Measurements from ENCODE around the gene PKLR. TPM values are rescaled to one million over a fixed set of nuclear protein-coding genes. Genes with fewer than 3 reads are reported as not detected.

Gene PKLR
- total RNA-seq, 1 experiment from 2014 or later = 0.17 TPM

GRCh38 chr1:155255243-155256007 is 45.8 kb downstream of the PKLR start, which contains the start of gene ENTREP3:
ENTREP3 (minus strand) TSS chr1:155255483; CDS start chr1:155254877, 606 bp downstream.
- Histone ChIP-seq H3K4me3 (replicated peaks in 1 of 2; ENCODE audit: low read depth in 1 of 2, low read length in 2 of 2) (peak within 1 kb of the TSS; percentile 75 to 84), H3K9ac (ENCODE audit: low read length) (peak within 1 kb of the TSS; percentile 81), H4K20me1 (ENCODE audit: insufficient read depth) (no peaks in the 10 kb centered on the region), H3K9me3 (ENCODE audit: control insufficient read depth in 1 of 2, insufficient read depth in 1 of 2, low read depth in 1 of 2, low read length in 2 of 2) (no peaks in the 10 kb centered on the region), H3K27ac (ENCODE audit: low read depth, low read length) (peak within 1 kb of the TSS; percentile 62), H3K79me2 (ENCODE audit: insufficient read depth, low read length) (peaks cover 14% of the 10 kb centered on the region; the same call in 1 of the 2 replicates), H3K9me2 (ENCODE audit: insufficient read depth) (no peaks in the 10 kb centered on the region), H2AFZ (ENCODE audit: low read depth, low read length, poor library complexity, severe bottlenecking) (no peak within 1 kb of the TSS), H3K4me2 (ENCODE audit: low read length) (peak within 1 kb of the TSS; percentile 95), H3K4me1 (ENCODE audit: control insufficient read depth in 1 of 2, insufficient read depth in 2 of 2, low read length in 2 of 2) (peaks cover 16 to 35% of the 10 kb centered on the region in 2 experiments; a peak in 3 of 4 replicates), H3K36me3 (ENCODE audit: control insufficient read depth in 1 of 2, insufficient read depth in 2 of 2, low read length in 2 of 2) (peaks cover 7 to 12% of the 10 kb centered on the region in 2 experiments; a peak in 3 of 4 replicates), H3K27me3 (ENCODE audit: insufficient read depth, low read length) (no peaks in the 10 kb centered on the region)
- CTCF ChIA-PET = interaction anchor here (0.5 kb wide), 1 partner anchor 61 kb away, joined by 3 read pairs; no protein-coding TSS in a partner anchor
- DNase-seq (ENCODE audit: low read depth, low spot score) (no peak), ATAC-seq (peak; percentile 78)
- RAD21 ChIA-PET (ENCODE audit: low non-redundant PET in 1 of 2, low total read pairs in 2 of 2, uncharacterized antibody in 2 of 2, unreplicated experiment in 2 of 2) = no interaction called here
- BruUV-seq (replicated peaks) = no TSS peak
- POLR2A ChIA-PET = interaction anchor here (0.8 kb wide), 1 partner anchor 18 kb away, joined by 3 read pairs; the partner anchor contains the start of gene CLK2
- intact Hi-C loops (cut with micrococcal nuclease) = no loop called here
- TF ChIP-seq, protein P1, sequence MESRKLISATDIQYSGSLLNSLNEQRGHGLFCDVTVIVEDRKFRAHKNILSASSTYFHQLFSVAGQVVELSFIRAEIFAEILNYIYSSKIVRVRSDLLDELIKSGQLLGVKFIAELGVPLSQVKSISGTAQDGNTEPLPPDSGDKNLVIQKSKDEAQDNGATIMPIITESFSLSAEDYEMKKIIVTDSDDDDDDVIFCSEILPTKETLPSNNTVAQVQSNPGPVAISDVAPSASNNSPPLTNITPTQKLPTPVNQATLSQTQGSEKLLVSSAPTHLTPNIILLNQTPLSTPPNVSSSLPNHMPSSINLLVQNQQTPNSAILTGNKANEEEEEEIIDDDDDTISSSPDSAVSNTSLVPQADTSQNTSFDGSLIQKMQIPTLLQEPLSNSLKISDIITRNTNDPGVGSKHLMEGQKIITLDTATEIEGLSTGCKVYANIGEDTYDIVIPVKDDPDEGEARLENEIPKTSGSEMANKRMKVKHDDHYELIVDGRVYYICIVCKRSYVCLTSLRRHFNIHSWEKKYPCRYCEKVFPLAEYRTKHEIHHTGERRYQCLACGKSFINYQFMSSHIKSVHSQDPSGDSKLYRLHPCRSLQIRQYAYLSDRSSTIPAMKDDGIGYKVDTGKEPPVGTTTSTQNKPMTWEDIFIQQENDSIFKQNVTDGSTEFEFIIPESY (IDR thresholded peaks at IDR 0.05; ENCODE audit: extremely low read depth, insufficient replicate concordance, low read length) = no peak
- TF ChIP-seq POLR2AphosphoS5 (IDR thresholded peaks at IDR 0.05; ENCODE audit: low read depth, low read length) (peak; percentile 93), EZH2phosphoT487 (IDR thresholded peaks at IDR 0.05; ENCODE audit: borderline replicate concordance) (no peak), ZNF274 (IDR thresholded peaks at IDR 0.05; ENCODE audit: low read depth, low read length) (no peak), RAD21 (IDR thresholded peaks at IDR 0.05; ENCODE audit: low read depth) (no peak), ELF1 (IDR thresholded peaks at IDR 0.05; ENCODE audit: borderline replicate concordance, low read depth) (no peak), SRF (IDR thresholded peaks at IDR 0.05; ENCODE audit: low read depth) (no peak), EZH2 (IDR thresholded peaks at IDR 0.05) (no peak), CTCF (IDR thresholded peaks at IDR 0.05 in 2 of 3, conservative IDR thresholded peaks at IDR 0.05 in 1 of 3; ENCODE audit: borderline replicate concordance in 1 of 3, insufficient read depth in 1 of 3, low read depth in 2 of 3, low read length in 2 of 3) (0 out of 6 replicates have a peak, but pooled peaks of 1 of the 3 experiments have one; percentile 10), SP1 (IDR thresholded peaks at IDR 0.05; ENCODE audit: low read depth) (no peak), FOSL1 (IDR thresholded peaks at IDR 0.05; ENCODE audit: low read depth) (no peak), CEBPB (IDR thresholded peaks at IDR 0.05; ENCODE audit: low read depth) (no peak), YY1 (IDR thresholded peaks at IDR 0.05; ENCODE audit: extremely low read depth, insufficient replicate concordance, low read depth, low read length) (peak; percentile 89), REST (IDR thresholded peaks at IDR 0.05; ENCODE audit: low read depth) (no peak), SIN3A (IDR thresholded peaks at IDR 0.05; ENCODE audit: low read depth) (no peak), POLR2A (IDR thresholded peaks at IDR 0.05; ENCODE audit: borderline replicate concordance, extremely low read depth, insufficient read depth, insufficient read length) (no peak), JUND (IDR thresholded peaks at IDR 0.05) (no peak)
- TF ChIP-seq, protein P2, sequence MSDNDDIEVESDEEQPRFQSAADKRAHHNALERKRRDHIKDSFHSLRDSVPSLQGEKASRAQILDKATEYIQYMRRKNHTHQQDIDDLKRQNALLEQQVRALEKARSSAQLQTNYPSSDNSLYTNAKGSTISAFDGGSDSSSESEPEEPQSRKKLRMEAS (IDR thresholded peaks at IDR 0.05) = no peak
- TF ChIP-seq, protein P3, sequence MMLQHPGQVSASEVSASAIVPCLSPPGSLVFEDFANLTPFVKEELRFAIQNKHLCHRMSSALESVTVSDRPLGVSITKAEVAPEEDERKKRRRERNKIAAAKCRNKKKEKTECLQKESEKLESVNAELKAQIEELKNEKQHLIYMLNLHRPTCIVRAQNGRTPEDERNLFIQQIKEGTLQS (IDR thresholded peaks at IDR 0.05) = no peak
